Thyroid gland (tissue), 4 donors: ENCODE data around the gene ACOX1.

Experiments
- POLR2A ChIP-seq, 2 donors: fragments of 450-650 bp; IDR thresholded peaks; one replicate each; pipeline ENCODE4 v1.6.1; 2017; ENCODE audit warnings: antibody characterized with exemption in 2 of 2, mild to moderate bottlenecking in 2 of 2, moderate library complexity in 1 of 2
- TF ChIP-seq, protein P1 (sequence below), 6 experiments: fragments of 200-600 bp in 3 of 6; fragments of 450-650 bp in 3 of 6; sonication (generic) in 3 of 6; IDR thresholded peaks; one replicate each; pipeline ENCODE4 v1.5.1; 2016 to 2019; ENCODE audit warnings: antibody characterized with exemption in 6 of 6, mild to moderate bottlenecking in 2 of 6, inconsistent platforms in 1 of 6, moderate library complexity in 1 of 6

DNA sequence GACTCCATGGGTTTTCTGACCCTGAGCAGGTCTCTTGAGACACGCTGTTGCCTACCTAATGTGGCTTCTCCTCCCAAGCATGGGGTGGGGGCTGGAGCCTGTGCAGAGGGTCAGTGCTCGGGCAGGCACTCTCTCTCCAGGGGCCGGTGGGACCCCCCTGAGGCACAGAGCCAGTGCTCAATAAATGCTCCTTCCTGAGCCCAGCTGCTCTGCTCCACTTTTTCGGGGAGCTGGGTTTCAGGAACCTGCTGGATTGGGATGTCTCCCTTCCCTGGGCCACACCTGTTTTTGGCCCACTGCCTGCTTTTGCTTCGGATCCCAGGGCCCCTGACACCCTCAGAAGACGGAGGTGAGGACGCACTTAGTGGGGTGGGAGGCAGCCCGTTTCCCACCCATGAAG is 80.9 kb downstream of the ACOX1 start:
- TF ChIP-seq, protein P1, sequence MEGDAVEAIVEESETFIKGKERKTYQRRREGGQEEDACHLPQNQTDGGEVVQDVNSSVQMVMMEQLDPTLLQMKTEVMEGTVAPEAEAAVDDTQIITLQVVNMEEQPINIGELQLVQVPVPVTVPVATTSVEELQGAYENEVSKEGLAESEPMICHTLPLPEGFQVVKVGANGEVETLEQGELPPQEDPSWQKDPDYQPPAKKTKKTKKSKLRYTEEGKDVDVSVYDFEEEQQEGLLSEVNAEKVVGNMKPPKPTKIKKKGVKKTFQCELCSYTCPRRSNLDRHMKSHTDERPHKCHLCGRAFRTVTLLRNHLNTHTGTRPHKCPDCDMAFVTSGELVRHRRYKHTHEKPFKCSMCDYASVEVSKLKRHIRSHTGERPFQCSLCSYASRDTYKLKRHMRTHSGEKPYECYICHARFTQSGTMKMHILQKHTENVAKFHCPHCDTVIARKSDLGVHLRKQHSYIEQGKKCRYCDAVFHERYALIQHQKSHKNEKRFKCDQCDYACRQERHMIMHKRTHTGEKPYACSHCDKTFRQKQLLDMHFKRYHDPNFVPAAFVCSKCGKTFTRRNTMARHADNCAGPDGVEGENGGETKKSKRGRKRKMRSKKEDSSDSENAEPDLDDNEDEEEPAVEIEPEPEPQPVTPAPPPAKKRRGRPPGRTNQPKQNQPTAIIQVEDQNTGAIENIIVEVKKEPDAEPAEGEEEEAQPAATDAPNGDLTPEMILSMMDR (IDR thresholded peaks at IDR 0.05), result no peak
- TF ChIP-seq POLR2A (IDR thresholded peaks at IDR 0.05), result no peak
